SK-MEL-5 (cell line): ENCODE data around the gene DISP2. TPM values are rescaled to one million over a fixed set of nuclear protein-coding genes. Genes with fewer than 3 reads are reported as not detected.
A peak's percentile ranks its signal among the peaks of the same experiment; 100 is the strongest.

ENCODE experiments used
- DNase-seq: peaks from one replicate; pipeline ENCODE4 v3.0.0-alpha.2; 2016; ENCODE audit warnings: low read depth, low spot score
- in situ Hi-C: cut with HindIII; loops from 2 replicates; pipeline ENCODE4 v1.10.0; 2016; ENCODE audit warnings: low sequenced_read_pairs, high pct_unique_total_duplicates, low pct_unique_long_range_greater_than_20kb
- total RNA-seq: library from RNA; depleted of rRNA; stranded (reverse); fragments of >200 nt; shearing (Covaris generic); gene quantifications from 2 replicates; pipeline ENCODE4 v1.2.3, GENCODE V29; 2014

The DISP2 gene
- total RNA-seq, 1 experiment from 2014 or later = 0.34 TPM

DNA sequence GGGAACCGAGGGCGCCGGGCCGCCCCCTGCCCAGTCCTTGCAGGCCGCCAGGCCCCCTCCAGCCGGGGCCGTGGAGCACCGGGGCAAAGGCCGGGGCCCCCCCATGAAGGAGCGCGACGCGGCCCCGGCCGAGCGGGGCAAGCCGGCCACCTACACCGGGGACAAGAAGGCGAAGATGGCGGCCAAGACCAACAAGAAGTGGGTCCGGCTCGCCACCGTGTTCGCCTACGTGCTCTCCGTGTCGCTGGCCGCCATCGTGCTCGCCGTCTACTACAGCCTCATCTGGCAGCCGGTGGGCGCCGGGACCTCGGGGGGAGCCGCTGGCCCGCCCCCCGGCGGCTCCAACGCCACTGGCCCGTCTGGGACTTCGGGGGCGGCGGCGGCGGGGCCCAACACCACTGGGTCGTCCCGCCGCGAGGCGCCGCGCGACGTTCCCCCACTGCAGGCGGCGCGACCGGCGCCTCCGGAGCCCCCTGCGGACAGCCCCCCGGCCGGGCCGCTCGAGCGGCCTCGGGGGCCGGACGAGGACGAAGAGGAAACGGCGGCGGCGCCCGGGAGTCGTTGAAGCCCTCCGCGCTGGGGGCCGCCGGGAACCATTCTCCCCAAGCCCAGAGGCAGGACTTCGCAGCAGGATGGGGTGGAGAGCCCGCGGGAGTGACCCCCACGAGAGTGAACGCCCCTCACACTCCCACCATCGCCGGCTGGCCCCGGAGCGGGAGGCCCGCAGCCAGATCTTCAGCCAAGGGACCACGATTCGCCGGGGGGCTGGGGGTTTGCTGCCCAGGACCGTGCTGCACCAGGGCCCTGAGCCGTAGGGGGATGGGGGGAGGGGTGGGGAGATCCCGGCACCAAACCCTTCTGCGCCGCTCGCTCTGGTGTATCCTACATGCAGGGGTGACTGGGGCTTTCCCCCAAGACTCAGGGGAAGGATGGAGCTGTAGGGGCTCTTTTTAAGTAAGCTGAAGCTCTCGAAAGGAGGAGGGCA, 33.8 kb upstream of the DISP2 start:
- in situ Hi-C loops = no loop called here
- no peak for DNase-seq

DNA sequence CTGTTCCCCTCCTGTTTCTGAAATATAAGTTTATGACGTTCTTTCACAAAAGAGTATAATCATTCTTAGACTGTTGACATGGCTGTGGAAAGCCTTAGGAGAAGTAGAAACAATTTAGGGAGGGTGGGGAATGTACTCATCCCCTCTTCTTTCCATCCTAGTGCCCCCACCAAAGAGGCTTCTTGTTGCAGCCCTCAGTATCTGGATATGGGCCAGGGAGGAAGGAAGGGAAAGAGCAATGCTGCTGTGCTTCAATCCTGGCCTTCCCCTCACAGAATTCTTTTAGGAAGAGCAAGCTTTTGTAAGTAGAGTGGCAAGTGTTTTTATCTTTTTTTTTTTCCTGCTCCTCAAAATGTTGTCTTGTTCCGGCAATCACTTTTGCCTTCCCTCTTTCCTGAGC, 32.8 kb upstream of the DISP2 start:
- no peak for DNase-seq

DNA sequence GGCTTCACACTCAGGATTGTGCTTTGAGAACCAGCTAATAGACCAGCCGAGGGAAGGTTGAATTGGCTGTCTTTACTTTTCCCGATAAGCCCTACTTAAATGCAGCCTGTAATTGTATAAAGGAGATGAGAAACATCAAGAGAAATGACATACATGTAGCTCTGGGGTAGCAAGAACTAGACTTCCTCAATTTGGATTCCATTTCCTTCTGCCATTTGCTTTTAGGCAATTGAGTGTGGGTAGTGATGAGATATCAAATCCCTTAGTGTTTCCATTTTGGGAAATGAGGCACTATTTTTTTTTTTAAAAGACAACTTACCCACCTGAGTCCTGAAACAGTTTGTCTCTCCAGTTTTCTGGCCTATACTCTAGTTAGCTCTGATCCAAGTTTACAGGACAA, 32.3 kb upstream of the DISP2 start:
- in situ Hi-C loops = no loop called here
- DNase-seq = no peak

More for the DNA sequence above, 32.8 kb upstream of the DISP2 start:
- in situ Hi-C loops = no loop called here

DNA sequence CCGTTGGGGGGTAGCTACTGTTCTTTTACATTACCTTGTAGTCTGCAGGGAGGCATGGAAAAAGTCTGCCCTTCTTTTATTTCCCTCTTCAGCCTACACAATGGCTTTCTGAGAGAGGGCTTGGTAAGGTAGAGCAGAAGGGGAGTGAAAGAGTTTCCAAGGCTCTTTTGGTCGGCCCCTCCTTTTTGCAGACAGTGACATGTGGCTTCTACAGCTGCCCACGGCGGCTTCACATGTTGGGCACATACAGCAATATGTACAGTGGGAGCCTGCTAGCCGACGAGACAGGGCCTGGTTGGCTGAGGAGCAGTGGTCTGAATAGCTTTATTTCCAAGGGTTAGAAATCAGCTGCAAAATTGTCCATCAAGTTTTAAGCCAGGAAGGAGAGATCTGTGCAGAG, 30.6 kb upstream of the DISP2 start:
- in situ Hi-C loops = no loop called here

DNA sequence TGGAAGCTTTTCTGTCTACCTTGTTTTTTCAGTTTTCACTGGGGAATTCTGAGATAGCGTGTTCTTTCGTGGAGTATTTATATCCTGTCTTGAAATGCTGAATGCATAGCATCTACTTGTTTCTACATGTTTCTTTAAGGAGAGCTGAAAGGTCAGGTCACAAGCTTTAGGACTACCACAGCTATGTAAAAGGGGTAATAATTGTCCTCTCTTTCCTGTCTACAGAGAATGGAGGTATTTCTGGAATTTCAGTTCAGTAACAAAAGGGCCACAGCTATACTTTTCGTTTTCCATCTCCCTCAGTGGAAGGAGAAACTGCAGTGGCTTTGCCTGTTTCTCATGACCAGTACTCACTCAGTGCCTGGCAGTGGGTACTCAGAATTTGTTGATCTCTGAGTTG, 29.8 kb upstream of the DISP2 start:
- in situ Hi-C loops = no loop called here
- DNase-seq = peak; percentile 31

More for the DNA sequence above, 30.6 kb upstream of the DISP2 start:
- no peak for DNase-seq

DNA sequence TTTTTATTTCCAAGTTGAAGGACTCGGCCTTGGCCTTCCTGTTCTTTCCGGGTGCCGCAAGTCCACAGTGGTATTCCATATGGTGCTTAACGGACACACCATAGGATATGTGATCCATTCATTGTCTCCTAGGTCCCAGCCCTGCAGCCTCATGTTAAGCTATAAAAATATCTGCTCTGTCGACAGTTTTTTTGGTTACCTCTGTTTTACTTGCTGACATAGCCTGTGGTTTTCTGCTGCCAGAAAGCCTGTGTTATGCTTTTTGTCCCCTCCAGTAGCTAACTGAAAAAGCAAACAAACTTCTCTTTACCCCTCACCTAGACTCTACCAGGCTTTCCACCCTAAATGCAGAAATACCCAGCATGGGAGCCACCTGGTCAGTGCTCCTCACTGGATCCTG, 29.3 kb upstream of the DISP2 start:
- DNase-seq = no peak
- in situ Hi-C loops = no loop called here

DNA sequence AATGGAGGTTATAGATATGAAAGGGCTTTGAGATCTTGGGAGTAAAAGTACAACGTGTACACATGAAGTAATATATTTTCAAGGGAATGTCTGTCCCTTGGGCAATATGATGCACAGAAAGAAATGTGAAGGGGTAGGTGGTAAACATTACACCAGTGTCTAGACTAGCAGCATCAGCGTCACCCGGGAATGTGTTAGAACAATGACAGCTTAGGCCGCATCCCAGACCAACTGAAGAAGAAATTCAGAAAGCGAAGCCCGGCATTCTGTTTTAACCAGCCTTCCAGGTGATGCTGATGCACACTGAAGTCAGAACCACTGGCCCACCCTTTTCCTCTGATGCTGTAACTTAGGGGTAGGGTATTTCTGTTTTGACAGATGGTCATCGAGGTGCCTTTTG, 28.2 kb upstream of the DISP2 start:
- no peak for DNase-seq
- in situ Hi-C loops = no loop called here

DNA sequence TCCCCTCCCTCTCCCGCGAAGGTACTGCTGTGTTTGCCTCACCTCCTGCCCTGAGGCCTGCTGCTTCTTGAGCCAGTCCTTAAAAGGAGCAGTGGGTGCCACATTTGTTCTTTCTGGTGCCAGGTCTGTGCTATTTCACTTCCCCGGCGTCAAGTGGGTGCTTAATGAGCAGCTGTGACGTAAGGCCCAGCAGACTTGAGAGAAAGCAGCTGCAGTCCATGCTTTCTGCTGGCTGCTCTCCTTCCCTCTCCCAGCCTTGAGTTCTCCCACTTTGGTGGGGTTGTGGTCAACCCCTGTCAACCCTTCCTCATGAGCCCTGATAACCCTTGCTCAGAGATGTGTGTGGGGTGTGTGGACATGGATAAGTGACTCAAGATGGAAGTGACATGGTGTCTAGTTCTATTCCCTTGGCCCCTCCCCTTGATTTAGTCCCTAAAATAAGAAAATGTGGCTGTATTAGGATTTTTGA, 27.6 kb upstream of the DISP2 start:
- no peak for DNase-seq
- in situ Hi-C loops = no loop called here

DNA sequence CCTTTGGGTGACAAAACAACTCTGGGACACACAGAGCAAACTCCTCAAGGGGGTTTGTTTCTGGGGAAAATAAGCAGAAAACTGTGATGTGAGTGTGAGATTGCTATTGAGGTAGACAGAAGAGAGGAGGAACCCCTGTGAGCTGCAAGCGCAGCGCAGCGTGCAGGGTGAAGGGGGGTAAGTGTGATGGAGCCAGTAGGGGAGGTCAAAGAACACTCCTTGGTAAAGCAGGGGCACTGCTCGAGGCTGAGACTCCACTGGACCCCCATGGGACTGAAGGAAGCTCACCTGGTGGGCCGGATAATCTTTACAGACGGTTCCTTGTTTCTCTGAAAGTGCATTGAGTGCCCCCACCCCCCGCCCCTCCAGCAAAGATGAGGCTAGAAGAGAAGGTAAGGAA, 27.0 kb upstream of the DISP2 start:
- in situ Hi-C loops = no loop called here
- DNase-seq = no peak

DNA sequence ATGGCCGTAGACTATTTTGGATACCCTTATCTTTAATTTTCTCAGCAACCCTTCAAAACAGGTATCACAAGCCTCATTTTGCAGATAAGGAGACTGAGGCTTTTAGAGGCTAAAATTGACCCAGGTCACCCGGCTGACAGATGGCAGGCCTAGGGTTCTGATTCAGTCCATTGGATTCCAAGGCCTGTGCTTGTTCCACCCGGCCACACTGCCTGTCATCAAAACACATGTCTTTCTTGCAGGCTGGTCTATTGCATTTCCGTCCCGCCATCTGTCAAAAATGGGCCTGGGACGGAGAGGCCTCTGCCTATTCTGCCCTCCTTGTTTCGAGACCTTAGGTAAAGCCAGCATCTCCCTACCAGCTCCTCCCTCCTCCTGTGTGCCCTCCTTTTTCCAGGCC, 26.4 kb upstream of the DISP2 start:
- DNase-seq = no peak
- in situ Hi-C loops = no loop called here

DNA sequence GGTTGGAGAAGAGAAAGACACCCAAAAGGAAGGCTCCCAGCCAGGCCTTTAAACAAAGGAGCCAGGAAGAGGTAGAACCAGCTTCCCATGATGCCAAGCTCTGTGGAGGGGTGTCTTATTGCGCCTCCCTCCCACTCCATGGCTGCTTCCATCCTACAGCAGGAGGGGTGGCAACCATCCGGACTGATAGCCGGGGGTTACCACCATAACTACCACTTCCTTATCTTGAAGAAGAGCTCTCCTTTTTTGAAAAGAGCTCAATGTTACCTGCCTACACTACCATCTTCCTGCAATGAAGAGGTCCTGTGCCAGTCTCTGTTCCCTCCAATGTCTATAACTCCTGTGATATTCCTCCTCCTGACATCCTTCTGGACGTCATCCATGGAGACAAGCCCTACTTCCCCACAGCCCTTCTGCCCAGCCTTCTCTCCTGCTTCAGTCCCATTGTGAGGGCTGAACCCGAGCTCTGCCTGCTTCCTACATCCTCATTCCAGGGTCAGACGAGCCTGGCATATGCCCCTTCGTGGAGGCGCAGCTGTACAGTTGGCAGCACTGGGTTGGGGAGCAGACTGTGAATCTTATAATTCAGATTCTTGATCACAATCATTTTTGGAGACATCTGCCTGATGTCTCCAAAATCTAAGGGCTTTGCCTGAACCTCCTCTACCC, 25.8 kb upstream of the DISP2 start:
- DNase-seq = no peak
- in situ Hi-C loops = no loop called here

DNA sequence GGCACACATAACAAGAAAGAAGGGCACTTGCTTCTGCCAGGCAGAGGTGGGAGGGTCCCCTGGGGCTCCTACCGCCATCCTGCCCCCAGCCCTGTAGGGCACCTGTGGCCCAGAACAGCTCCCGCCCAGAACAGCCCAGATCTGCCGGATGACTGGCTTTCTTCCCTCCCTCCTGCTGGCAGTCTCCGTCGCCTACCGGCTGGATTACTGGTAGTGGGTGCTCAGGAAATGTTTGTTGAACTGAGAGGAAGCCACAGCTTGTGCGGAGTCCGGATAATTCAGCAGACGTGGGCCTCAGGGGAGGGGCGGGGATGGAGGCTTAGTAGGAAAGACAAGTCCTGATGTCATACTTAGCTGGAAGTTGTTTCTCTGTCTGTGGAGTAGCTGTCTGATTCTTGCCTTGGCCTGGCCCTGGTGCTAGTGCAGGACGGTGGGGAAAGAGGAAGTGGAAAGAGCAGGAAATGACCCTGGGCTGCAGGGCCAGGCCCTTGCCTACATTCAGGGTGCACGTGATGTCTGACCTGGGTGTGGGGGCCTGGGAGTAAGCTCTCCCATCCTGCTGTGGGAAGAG, 24.0 kb upstream of the DISP2 start:
- in situ Hi-C loops = no loop called here
- DNase-seq = no peak

DNA sequence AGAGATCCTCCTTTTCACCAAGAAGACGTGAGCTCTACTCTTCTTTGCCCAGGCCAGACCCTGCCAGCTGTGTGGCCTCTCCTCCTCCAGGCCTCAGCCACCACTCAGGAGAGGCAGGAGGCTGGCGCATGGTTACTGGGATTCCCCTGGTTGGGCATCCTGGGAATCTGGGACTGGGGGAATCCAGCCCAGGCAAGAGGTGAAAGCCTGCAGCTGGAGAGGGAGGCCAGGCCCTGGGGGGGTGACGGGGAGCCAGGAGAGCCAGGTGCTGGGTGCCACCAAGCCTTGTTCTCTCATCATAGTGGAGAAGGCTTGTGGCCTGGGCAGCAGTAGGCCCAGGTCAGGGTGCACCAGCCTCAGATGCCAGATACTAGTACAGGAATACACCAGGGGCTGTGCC, 23.5 kb upstream of the DISP2 start:
- in situ Hi-C loops = no loop called here
- no peak for DNase-seq

DNA sequence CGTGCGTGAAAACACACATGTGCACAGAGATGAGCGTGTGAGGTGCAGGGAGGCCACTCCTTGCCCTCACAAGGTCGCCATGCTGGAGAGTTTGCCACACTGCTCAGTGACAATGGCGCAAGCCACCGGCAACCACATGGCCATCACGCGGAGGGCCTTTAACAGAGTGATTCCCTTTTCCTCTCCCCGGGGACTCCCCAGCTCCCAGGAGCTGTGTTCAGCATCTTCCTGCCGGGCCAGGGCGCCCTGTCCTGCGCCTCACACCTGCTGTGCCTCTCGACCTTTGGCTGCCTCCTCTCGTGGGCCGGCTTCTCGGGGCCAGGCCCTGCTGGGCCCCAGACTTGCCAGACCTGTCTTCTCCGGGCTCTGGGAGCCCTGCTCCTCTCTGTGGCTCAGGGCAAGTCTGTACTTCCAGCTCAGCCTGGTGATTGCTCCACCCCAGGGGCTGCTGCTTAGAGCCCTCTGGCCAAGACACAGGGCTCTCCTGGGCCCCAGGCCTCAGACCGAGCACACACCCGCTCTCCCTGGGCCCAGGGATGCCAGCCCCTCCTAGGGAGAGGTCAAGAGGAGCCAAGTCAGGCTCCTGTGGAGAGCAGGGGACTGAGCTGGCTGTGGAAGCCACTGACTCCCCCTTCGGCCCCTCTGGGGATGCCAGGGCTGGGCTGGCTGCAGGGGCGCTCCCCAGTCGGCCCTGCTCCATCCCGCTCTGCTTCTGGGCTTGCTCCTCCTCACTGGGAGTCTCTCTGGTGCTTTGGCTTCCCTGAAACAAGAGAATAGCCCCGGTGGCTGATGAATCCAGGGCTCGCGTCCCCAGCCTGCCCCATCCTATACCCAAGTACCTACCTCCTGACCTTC, 22.9 kb upstream of the DISP2 start:
- DNase-seq = no peak
- in situ Hi-C loops = no loop called here

DNA sequence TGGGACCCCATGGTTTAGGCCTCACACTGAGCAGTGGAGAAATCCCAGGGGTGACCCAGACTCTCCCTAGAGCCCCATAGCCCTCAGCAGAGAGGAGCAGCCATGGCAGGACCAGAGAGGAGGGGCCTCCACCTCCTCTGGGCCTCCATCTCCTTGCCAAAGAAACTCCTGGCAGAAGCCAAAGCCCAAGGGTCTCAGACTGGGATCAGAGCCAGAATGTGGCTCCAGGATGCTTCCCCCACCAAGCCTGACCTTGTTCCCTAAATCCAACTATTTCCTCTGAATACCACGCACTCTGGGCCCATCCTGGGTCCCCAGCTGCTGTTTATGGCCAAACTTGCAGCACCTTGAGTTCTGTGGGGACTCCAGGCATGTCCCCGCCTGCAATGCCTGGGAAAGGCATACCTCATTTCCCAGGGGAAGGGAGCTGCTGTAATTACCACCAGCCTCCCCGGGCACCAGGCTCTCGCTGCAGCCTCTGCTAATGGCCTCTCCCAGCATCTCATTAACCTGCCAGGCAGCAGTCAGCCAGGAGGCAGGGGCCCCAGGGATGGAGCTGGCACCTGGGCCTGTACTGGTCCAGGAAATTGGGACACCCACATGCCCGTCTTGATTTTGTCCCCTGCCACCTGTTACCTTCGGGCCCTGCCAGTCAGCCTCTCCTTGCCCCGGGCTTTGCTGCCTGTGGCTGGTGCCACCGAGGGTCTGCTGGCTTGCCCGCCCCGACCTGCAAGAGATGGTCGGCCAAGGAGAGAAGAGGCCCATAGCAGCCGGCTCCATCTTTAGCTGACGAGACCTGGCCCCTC, 21.9 kb upstream of the DISP2 start:
- DNase-seq = no peak
- in situ Hi-C loops = no loop called here

DNA sequence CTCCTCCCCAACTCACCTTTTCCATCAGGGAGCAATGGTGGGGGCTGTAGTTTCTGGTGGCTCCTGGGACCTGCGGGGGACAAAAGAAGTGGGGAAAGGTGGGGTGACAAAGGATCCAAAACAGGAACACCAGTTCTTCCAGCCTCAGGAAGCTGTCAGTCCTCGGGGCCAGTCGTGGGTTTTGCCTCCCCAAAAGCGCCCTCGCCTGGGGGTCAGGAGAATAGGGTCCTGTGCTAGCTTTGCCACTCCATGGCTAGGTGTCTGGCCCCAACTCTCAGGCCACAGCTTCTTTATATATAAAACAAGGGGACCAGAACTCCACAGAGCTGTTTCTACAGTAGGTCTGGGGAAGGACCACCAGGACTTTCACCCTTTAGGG, 21.3 kb upstream of the DISP2 start:
- DNase-seq = no peak
- in situ Hi-C loops = no loop called here

DNA sequence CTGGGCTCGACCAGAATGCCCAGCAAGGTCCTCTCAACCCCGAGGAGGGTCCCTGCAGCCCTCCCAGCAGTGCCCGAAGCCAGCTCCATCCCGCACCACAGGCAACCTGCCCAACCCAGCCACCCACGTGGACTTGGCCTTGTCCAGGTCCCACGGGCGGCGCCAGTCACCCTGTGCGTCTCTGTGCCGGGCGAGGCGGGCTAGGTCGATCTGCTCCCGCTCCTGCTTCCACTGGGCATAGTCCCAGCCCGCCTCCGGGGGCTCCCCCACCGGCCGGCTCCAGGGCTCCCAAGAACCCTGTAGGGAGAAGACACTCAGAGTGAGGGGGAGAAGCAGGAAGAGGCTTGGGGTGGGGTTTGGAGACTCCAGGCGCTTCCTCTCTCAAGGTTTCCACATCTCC, 20.4 kb upstream of the DISP2 start:
- DNase-seq = no peak
- in situ Hi-C loops = no loop called here
